IMR-90 (cell line): ENCODE results near the gene NAB2. TPM values are rescaled to one million over a fixed set of nuclear protein-coding genes. Genes with fewer than 3 reads are reported as not detected.

Source experiments
- ATAC-seq: fragments of 200-7000 bp; cut with Tn5 transposase; 2 replicates; pipeline ENCODE4 v1.9.1; 2020; ENCODE audit warnings: low read depth, mild to moderate bottlenecking, moderate library complexity
- BruUV-seq: library from RNA; stranded (reverse); fragments of 400-500 nt; replicated peaks from 2 replicates; lab custom pipeline; 2021; lab: Mats Ljungman, UMichigan
- CTCF ChIA-PET: fragments of 300-600 bp; formaldehyde crosslinking; extraction: SDS; loops from one replicate; lab custom pipeline; 2021; ENCODE audit warnings: antibody characterized with exemption; lab: Yijun Ruan, JAX
- POLR2A ChIA-PET: fragments of 300-600 bp; sonication (Branson Sonifier 250); formaldehyde crosslinking; loops from one replicate; lab custom pipeline; 2022; ENCODE audit warnings: antibody characterized with exemption; ENCODE audit not compliant: unreplicated experiment; lab: Charles Lee
- DNase-seq: peaks from one replicate; pipeline ENCODE4 v3.0.0; 2013
- H2AFZ ChIP-seq: replicated peaks from 2 replicates; pipeline ENCODE3; 2013; ENCODE audit warnings: low read length, mild to moderate bottlenecking; ENCODE audit not compliant: poor library complexity
- H2AK5ac ChIP-seq: 2 replicates; pipeline ENCODE4 v1.6.1; 2013; ENCODE audit warnings: low read depth, low read length, inconsistent platforms
- H2AK9ac ChIP-seq: replicated peaks from 2 replicates; pipeline ENCODE3; 2013; ENCODE audit warnings: mild to moderate bottlenecking, low read depth, low read length, moderate library complexity; ENCODE audit not compliant: poor library complexity
- H2BK120ac ChIP-seq: 2 replicates; pipeline ENCODE4 v1.6.1; 2013; ENCODE audit warnings: low read depth, low read length, inconsistent platforms
- H2BK15ac ChIP-seq: 3 replicates; pipeline ENCODE4 v1.6.1; 2013; ENCODE audit warnings: low read depth, low read length, inconsistent platforms
- H2BK20ac ChIP-seq: 2 replicates; pipeline ENCODE4 v1.6.1; 2013; ENCODE audit warnings: low read depth, mild to moderate bottlenecking, inconsistent platforms, low read length, moderate library complexity
- H2BK5ac ChIP-seq: 2 replicates; pipeline ENCODE4 v1.6.1; 2013; ENCODE audit warnings: mild to moderate bottlenecking, low read depth, low read length, inconsistent platforms; ENCODE audit not compliant: poor library complexity, severe bottlenecking
- H3K14ac ChIP-seq: replicated peaks from 2 replicates; pipeline ENCODE4 v1.6.1; 2013; ENCODE audit warnings: low read depth, low read length, inconsistent platforms
- H3K18ac ChIP-seq: 2 replicates; pipeline ENCODE4 v1.6.1; 2013; ENCODE audit warnings: low read depth, low read length, control low read depth
- H3K23ac ChIP-seq: 2 replicates; pipeline ENCODE4 v1.6.1; 2013; ENCODE audit warnings: low read depth, low read length, inconsistent platforms
- H3K27ac ChIP-seq: 2 replicates; pipeline ENCODE4 v1.5.1; 2013; ENCODE audit warnings: mild to moderate bottlenecking, control low read depth, low read length; ENCODE audit not compliant: insufficient read depth
- H3K27me3 ChIP-seq: 2 replicates; pipeline ENCODE4 v1.6.1; 2013; ENCODE audit warnings: low read length; ENCODE audit not compliant: control insufficient read depth, insufficient read depth
- H3K36me3 ChIP-seq: 2 replicates; pipeline ENCODE4 v1.6.1; 2013; ENCODE audit warnings: low read length, mixed read lengths; ENCODE audit not compliant: control insufficient read depth, insufficient read depth
- H3K4ac ChIP-seq: 2 replicates; pipeline ENCODE4 v1.6.1; 2013; ENCODE audit warnings: low read depth, low read length, inconsistent platforms
- H3K4me1 ChIP-seq: 2 replicates; pipeline ENCODE4 v1.6.1; 2013; ENCODE audit warnings: low read length, mixed read lengths; ENCODE audit not compliant: control insufficient read depth, insufficient read depth
- H3K4me2 ChIP-seq: 2 replicates; pipeline ENCODE4 v1.6.1; 2013; ENCODE audit warnings: low read depth, mild to moderate bottlenecking, control low read depth, low read length, moderate library complexity
- H3K4me3 ChIP-seq: 2 replicates; pipeline ENCODE4 v1.5.1; 2013; ENCODE audit warnings: low read depth, mild to moderate bottlenecking, control low read depth, low read length, moderate library complexity; ENCODE audit not compliant: insufficient read depth
- H3K56ac ChIP-seq: 2 replicates; pipeline ENCODE4 v1.6.1; 2013; ENCODE audit warnings: low read length, inconsistent platforms; ENCODE audit not compliant: insufficient read depth; ENCODE audit errors: extremely low read depth
- H3K79me1 ChIP-seq, 2 experiments: 2 replicates each; pipeline ENCODE4 v1.6.1; 2013; ENCODE audit warnings: low read length in 2 of 2, inconsistent platforms in 1 of 2, low read depth in 1 of 2
- H3K9ac ChIP-seq: 2 replicates; pipeline ENCODE4 v1.6.1; 2013; ENCODE audit warnings: low read depth, low read length, control low read depth
- H3K9me1 ChIP-seq: 2 replicates; pipeline ENCODE4 v1.6.1; 2013; ENCODE audit warnings: low read length, inconsistent platforms; ENCODE audit not compliant: insufficient read depth
- H3K9me3 ChIP-seq: 2 replicates; pipeline ENCODE4 v1.6.1; 2013; ENCODE audit warnings: low read length; ENCODE audit not compliant: control insufficient read depth, insufficient read depth
- H4K20me1 ChIP-seq: 2 replicates; pipeline ENCODE4 v1.6.1; 2013; ENCODE audit warnings: low read length, inconsistent platforms; ENCODE audit not compliant: insufficient read depth
- H4K5ac ChIP-seq: 2 replicates; pipeline ENCODE4 v1.6.1; 2013; ENCODE audit warnings: mild to moderate bottlenecking, low read depth, low read length, control low read depth
- H4K8ac ChIP-seq, 2 experiments: 2 replicates each; pipeline ENCODE4 v1.6.1; 2013; ENCODE audit warnings: low read depth in 2 of 2, low read length in 2 of 2, control low read depth in 1 of 2, inconsistent platforms in 1 of 2
- H4K91ac ChIP-seq: 2 replicates; pipeline ENCODE4 v1.6.1; 2013; ENCODE audit warnings: low read depth, low read length, inconsistent platforms; ENCODE audit not compliant: insufficient read depth
- BHLHE40 ChIP-seq: fragments of 150-350 bp; IDR thresholded peaks from 2 replicates; pipeline ENCODE4 v1.6.1; 2016; ENCODE audit warnings: mild to moderate bottlenecking, low read depth, low read length
- CEBPB ChIP-seq: IDR thresholded peaks from 2 replicates; pipeline ENCODE4 v1.6.1; 2012; ENCODE audit warnings: low read depth, low read length, improper control_type of control experiment
- CHD1 ChIP-seq: IDR thresholded peaks from 2 replicates; pipeline ENCODE4 v1.6.1; 2012; ENCODE audit warnings: low read depth, low read length, improper control_type of control experiment
- MAZ ChIP-seq: IDR thresholded peaks from 2 replicates; pipeline ENCODE4 v1.6.1; 2012; ENCODE audit warnings: low read depth, mild to moderate bottlenecking, low read length, improper control_type of control experiment, moderate library complexity, borderline replicate concordance
- MXI1 ChIP-seq: IDR thresholded peaks from 2 replicates; pipeline ENCODE4 v1.6.1; 2012; ENCODE audit warnings: low read depth, mild to moderate bottlenecking, low read length, moderate library complexity, borderline replicate concordance
- NFE2L2 ChIP-seq: fragments of 150-350 bp; IDR thresholded peaks from 2 replicates; pipeline ENCODE4 v1.6.1; 2016; ENCODE audit warnings: low read depth, mild to moderate bottlenecking, low read length
- POLR2A ChIP-seq: IDR thresholded peaks from 2 replicates; pipeline ENCODE4 v1.6.1; 2012; ENCODE audit warnings: mild to moderate bottlenecking, low read depth, low read length
- RAD21 ChIP-seq: IDR thresholded peaks from 2 replicates; pipeline ENCODE4 v1.6.1; 2012; ENCODE audit warnings: low read length, improper control_type of control experiment
- RCOR1 ChIP-seq: IDR thresholded peaks from 2 replicates; pipeline ENCODE4 v1.6.1; 2012; ENCODE audit warnings: mild to moderate bottlenecking, low read length, improper control_type of control experiment; ENCODE audit not compliant: insufficient replicate concordance
- RFX5 ChIP-seq: IDR thresholded peaks from 2 replicates; pipeline ENCODE4 v1.8.0; 2012; ENCODE audit warnings: low read depth, mild to moderate bottlenecking, low read length, moderate library complexity
- SMC3 ChIP-seq: fragments of 150-350 bp; IDR thresholded peaks from 2 replicates; pipeline ENCODE4 v1.6.1; 2016; ENCODE audit warnings: low read depth, mild to moderate bottlenecking, antibody characterized with exemption, low read length, moderate library complexity
- WGBS, 2 experiments: methylation state at CpG; one replicate each; pipeline versions ENCODE4 v1.1.5 to v1.1.7; 2013; ENCODE audit warnings: missing lambda C conversion rate in 2 of 2; ENCODE audit not compliant: insufficient read length in 1 of 2; ENCODE audit errors: extremely low coverage in 2 of 2; 5-methylcytosine and 5-hydroxymethylcytosine counted together
- dilution Hi-C: fragments of 300-500 bp; cut with HindIII; formaldehyde crosslinking; loops from one replicate; pipeline ENCODE4 v1.14.3; 2018; ENCODE audit warnings: low sequenced_read_pairs; ENCODE audit not compliant: unreplicated experiment
- in situ Hi-C: fragments of 300-500 bp; cut with MboI; formaldehyde crosslinking; loops from 3 replicates; pipeline ENCODE4 v1.14.3; 2019; ENCODE audit warnings: low sequenced_read_pairs, inconsistent platforms, mixed read lengths
- intact Hi-C: fragments of 100-400 bp; cut with micrococcal nuclease; formaldehyde crosslinking; loops from 2 replicates; pipeline ENCODE4 v1.10.0; 2022
- polyA plus RNA-seq, 3 experiments: library from polyadenylated mRNA; depleted of rRNA; stranded (reverse); fragments of >200 nt; gene quantifications; 2 replicates each; pipeline ENCODE4 v1.2.3, GENCODE V29; 2012; ENCODE audit warnings: low replicate concordance in 1 of 3
- total RNA-seq: library from RNA; depleted of rRNA; stranded (reverse); fragments of >200 nt; gene quantifications from 2 replicates; pipeline ENCODE4 v1.2.3, GENCODE V29; 2012
- TF ChIP-seq, protein P1 (sequence below): fragments of 150-350 bp; IDR thresholded peaks from 2 replicates; pipeline ENCODE4 v1.6.1; 2016; ENCODE audit warnings: low read depth, mild to moderate bottlenecking, low read length, moderate library complexity, borderline replicate concordance
- TF ChIP-seq, protein P2 (sequence below): fragments of 150-350 bp; IDR thresholded peaks from 2 replicates; pipeline ENCODE4 v1.6.1; 2017; ENCODE audit warnings: mild to moderate bottlenecking, antibody characterized with exemption, low read length, low read depth

The NAB2 gene
- total and polyA plus RNA-seq, 2 of the 4 experiments (the other 2 are of a cell fraction) = 65.1 to 68.8 TPM

DNA sequence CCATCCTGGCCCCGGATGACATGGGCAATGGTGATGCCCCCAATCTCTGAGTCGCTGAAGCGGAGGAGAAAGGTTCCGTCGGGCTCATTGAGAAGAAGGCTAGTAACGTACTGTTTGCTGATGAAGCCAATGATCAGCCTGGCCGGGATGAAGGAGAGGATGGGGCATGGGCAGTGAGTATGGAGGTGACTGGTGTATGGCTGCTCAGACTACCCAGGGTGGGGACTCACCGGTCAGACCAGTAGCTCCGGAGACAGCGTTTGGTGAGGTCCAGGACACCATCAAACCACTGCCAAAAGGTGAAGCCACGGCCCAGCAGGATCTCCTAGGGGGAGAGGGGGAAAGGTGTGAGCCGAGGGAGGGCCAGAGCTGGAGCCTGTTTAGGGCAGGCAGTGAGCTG lies 10.9 kb downstream of the NAB2 start:
- Histone ChIP-seq H3K4me1 (peaks cover 9% of the 10 kb centered on the region), H4K8ac (no peak overlapping the region), H3K23ac (no peak overlapping the region), H3K27ac (no peak overlapping the region), H3K56ac (no peak overlapping the region), H2BK120ac (no peak overlapping the region), H3K9me3 (no peaks in the 10 kb centered on the region), H2BK20ac (no peak overlapping the region), H3K36me3 (peaks cover 64% of the 10 kb centered on the region), H4K20me1 (peaks cover 22% of the 10 kb centered on the region), H3K9me1 (peaks cover 18% of the 10 kb centered on the region), H2AK9ac (no peak overlapping the region), H3K14ac (no peak overlapping the region), H4K91ac (no peak overlapping the region), H4K5ac (no peak overlapping the region), H2AFZ (no peak overlapping the region), H2AK5ac (no peak overlapping the region), H3K4me2 (no peak overlapping the region), H2BK15ac (no peak overlapping the region), H3K9ac (no peak overlapping the region), H3K18ac (no peak overlapping the region), H3K79me1 (peaks cover 7 to 37% of the 10 kb centered on the region in 2 experiments), H3K27me3 (no peaks in the 10 kb centered on the region), H3K4me3 (no peak overlapping the region), H3K4ac (no peak overlapping the region), H2BK5ac (no peak overlapping the region)
- POLR2A ChIA-PET = interaction anchor here (1.2 kb wide), 1 partner anchor 9 kb away, joined by 3 read pairs; no protein-coding TSS in a partner anchor
- TF ChIP-seq BHLHE40 (no peak), POLR2A (no peak), MAZ (no peak), RCOR1 (no peak), SMC3 (no peak), NFE2L2 (no peak), RAD21 (no peak), RFX5 (no peak), MXI1 (no peak), CHD1 (no peak), CEBPB (no peak)
- TF ChIP-seq, protein P1, sequence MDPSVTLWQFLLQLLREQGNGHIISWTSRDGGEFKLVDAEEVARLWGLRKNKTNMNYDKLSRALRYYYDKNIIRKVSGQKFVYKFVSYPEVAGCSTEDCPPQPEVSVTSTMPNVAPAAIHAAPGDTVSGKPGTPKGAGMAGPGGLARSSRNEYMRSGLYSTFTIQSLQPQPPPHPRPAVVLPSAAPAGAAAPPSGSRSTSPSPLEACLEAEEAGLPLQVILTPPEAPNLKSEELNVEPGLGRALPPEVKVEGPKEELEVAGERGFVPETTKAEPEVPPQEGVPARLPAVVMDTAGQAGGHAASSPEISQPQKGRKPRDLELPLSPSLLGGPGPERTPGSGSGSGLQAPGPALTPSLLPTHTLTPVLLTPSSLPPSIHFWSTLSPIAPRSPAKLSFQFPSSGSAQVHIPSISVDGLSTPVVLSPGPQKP = no peak
- TF ChIP-seq, protein P2, sequence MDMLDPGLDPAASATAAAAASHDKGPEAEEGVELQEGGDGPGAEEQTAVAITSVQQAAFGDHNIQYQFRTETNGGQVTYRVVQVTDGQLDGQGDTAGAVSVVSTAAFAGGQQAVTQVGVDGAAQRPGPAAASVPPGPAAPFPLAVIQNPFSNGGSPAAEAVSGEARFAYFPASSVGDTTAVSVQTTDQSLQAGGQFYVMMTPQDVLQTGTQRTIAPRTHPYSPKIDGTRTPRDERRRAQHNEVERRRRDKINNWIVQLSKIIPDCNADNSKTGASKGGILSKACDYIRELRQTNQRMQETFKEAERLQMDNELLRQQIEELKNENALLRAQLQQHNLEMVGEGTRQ = no peak
- WGBS, 2 experiments = no CpG with 5 or more reads among the region's 12 CpGs
- no peak for DNase-seq
- no TSS peak for BruUV-seq
- intact Hi-C loops (no loop called here), dilution Hi-C loops (no loop called here), in situ Hi-C loops (no loop called here)
- ATAC-seq = no peak
- CTCF ChIA-PET = no interaction called here
